DND-41 (cell line): ENCODE results near the gene PHF21B.

Experiments
- ATAC-seq: fragments of 200-7000 bp; cut with Tn5 transposase; 3 replicates; pipeline ENCODE4 v1.9.1; 2021; ENCODE audit warnings: low read depth; ENCODE audit not compliant: insufficient read depth
- DNase-seq: peaks from one replicate; pipeline ENCODE4 v3.0.0-alpha.2; 2020
- H2AFZ ChIP-seq: 2 replicates; pipeline ENCODE4 v1.6.0; 2012; ENCODE audit warnings: low read depth, low read length
- H3K27ac ChIP-seq: 2 replicates; pipeline ENCODE4 v1.5.1; 2012; ENCODE audit warnings: low read length, inconsistent platforms
- H3K27me3 ChIP-seq: fragments of 200-600 bp; sonication (generic); 2 replicates; pipeline ENCODE4 v1.6.0; 2012; ENCODE audit warnings: low read length, mild to moderate bottlenecking, inconsistent platforms; ENCODE audit not compliant: insufficient read depth, poor library complexity
- H3K36me3 ChIP-seq: 2 replicates; pipeline ENCODE4 v1.5.1; 2012; ENCODE audit warnings: low read length, inconsistent platforms; ENCODE audit not compliant: insufficient read depth
- H3K4me1 ChIP-seq: 2 replicates; pipeline ENCODE4 v1.5.1; 2012; ENCODE audit warnings: mild to moderate bottlenecking, low read length; ENCODE audit not compliant: insufficient read depth
- H3K4me2 ChIP-seq: 2 replicates; pipeline ENCODE4 v1.6.0; 2012; ENCODE audit warnings: mild to moderate bottlenecking, moderate library complexity, low read length, inconsistent platforms; ENCODE audit not compliant: insufficient read depth
- H3K4me3 ChIP-seq, 2 experiments: fragments of 200-600 bp in 1 of 2; shearing (Covaris generic) in 1 of 2; 2 replicates each; pipeline ENCODE4 v1.5.1; 2012 to 2016; ENCODE audit warnings: inconsistent platforms in 2 of 2, low read length in 2 of 2, mild to moderate bottlenecking in 2 of 2, low read depth in 1 of 2, moderate library complexity in 1 of 2
- H3K79me2 ChIP-seq: 2 replicates; pipeline ENCODE4 v1.6.0; 2012; ENCODE audit warnings: low read length, inconsistent platforms; ENCODE audit not compliant: insufficient read depth
- H3K9ac ChIP-seq: 2 replicates; pipeline ENCODE4 v1.6.0; 2012; ENCODE audit warnings: low read depth, mild to moderate bottlenecking, inconsistent platforms, low read length, moderate library complexity
- H3K9me3 ChIP-seq: 2 replicates; pipeline ENCODE4 v1.5.1; 2012; ENCODE audit warnings: low read length, moderate library complexity, mild to moderate bottlenecking, inconsistent platforms; ENCODE audit not compliant: insufficient read depth, severe bottlenecking
- H4K20me1 ChIP-seq: 2 replicates; pipeline ENCODE4 v1.6.0; 2012; ENCODE audit warnings: low read length; ENCODE audit not compliant: insufficient read depth
- CTCF ChIP-seq: IDR thresholded peaks from 2 replicates; pipeline ENCODE4 v1.5.1; 2012; ENCODE audit warnings: borderline replicate concordance, low read length, moderate library complexity, mild to moderate bottlenecking; ENCODE audit not compliant: poor library complexity, severe bottlenecking; ENCODE audit errors: extremely low read depth
- EZH2 ChIP-seq: IDR thresholded peaks from 3 replicates; pipeline ENCODE4 v1.6.1; 2012; ENCODE audit warnings: borderline replicate concordance, low read depth, mild to moderate bottlenecking, moderate library complexity, low read length, inconsistent platforms; ENCODE audit not compliant: severe bottlenecking

PHF21B gene

GRCh38 chr22:44996648-44997047 is 13.2 kb downstream of the PHF21B start:
- peaks cover 12% of the 10 kb centered on the region; the same call in 1 of the 2 replicates for H3K4me1 ChIP-seq

GRCh38 chr22:44996120-44996519 is 13.7 kb downstream of the PHF21B start:
- H4K20me1 ChIP-seq = peaks cover 95% of the 10 kb centered on the region
- H3K4me1 ChIP-seq = peaks cover 12% of the 10 kb centered on the region; the same call in 1 of the 2 replicates
- no peak overlapping the region for H3K4me3 ChIP-seq
- no peak overlapping the region for H2AFZ ChIP-seq
- no peak for TF ChIP-seq EZH2
- no peak for TF ChIP-seq CTCF
- H3K79me2 ChIP-seq = peaks cover 100% of the 10 kb centered on the region
- no peak overlapping the region for H3K27ac ChIP-seq
- H3K9me3 ChIP-seq = no peaks in the 10 kb centered on the region
- ATAC-seq (no peak), DNase-seq (no peak)
- H3K9ac ChIP-seq = no peak overlapping the region
- H3K36me3 ChIP-seq = peaks cover 55% of the 10 kb centered on the region
- H3K27me3 ChIP-seq = no peaks in the 10 kb centered on the region
- H3K4me2 ChIP-seq = no peak overlapping the region

More at GRCh38 chr22:44996648-44997047, 13.2 kb downstream of the PHF21B start:
- Histone ChIP-seq H3K9me3 (no peaks in the 10 kb centered on the region), H3K9ac (no peak overlapping the region), H3K36me3 (peaks cover 55% of the 10 kb centered on the region), H3K4me2 (no peak overlapping the region), H4K20me1 (peaks cover 95% of the 10 kb centered on the region), H3K27me3 (no peaks in the 10 kb centered on the region), H3K4me3 (no peak overlapping the region), H3K27ac (no peak overlapping the region), H2AFZ (no peak overlapping the region), H3K79me2 (peaks cover 100% of the 10 kb centered on the region)
- DNase-seq (no peak), ATAC-seq (no peak)
- TF ChIP-seq CTCF (no peak), EZH2 (no peak)

GRCh38 chr22:44995715-44996114 is 14.1 kb downstream of the PHF21B start:
- no peak overlapping the region for H3K4me2 ChIP-seq
- H3K27me3 ChIP-seq = no peaks in the 10 kb centered on the region
- H3K9me3 ChIP-seq = no peaks in the 10 kb centered on the region
- no peak overlapping the region for H2AFZ ChIP-seq
- peaks cover 12% of the 10 kb centered on the region; the same call in 1 of the 2 replicates for H3K4me1 ChIP-seq
- TF ChIP-seq EZH2 (no peak), CTCF (no peak)
- DNase-seq (no peak), ATAC-seq (no peak)
- no peak overlapping the region for H3K4me3 ChIP-seq
- peaks cover 95% of the 10 kb centered on the region for H4K20me1 ChIP-seq
- peaks cover 100% of the 10 kb centered on the region for H3K79me2 ChIP-seq
- peaks cover 51% of the 10 kb centered on the region for H3K36me3 ChIP-seq
- H3K27ac ChIP-seq = no peak overlapping the region
- no peak overlapping the region for H3K9ac ChIP-seq

- H3K9me3 ChIP-seq = no peaks in the 10 kb centered on the region
- ATAC-seq (no peak), DNase-seq (no peak)
- H3K27me3 ChIP-seq = no peaks in the 10 kb centered on the region
- no peak overlapping the region for H3K4me3 ChIP-seq
- no peak overlapping the region for H3K9ac ChIP-seq
- peaks cover 98% of the 10 kb centered on the region for H4K20me1 ChIP-seq
- H2AFZ ChIP-seq = no peak overlapping the region
- no peak overlapping the region for H3K4me2 ChIP-seq
- no peak overlapping the region for H3K27ac ChIP-seq
- H3K4me1 ChIP-seq = peaks cover 9% of the 10 kb centered on the region; the same call in 1 of the 2 replicates
- TF ChIP-seq EZH2 (no peak), CTCF (no peak)
- peaks cover 45% of the 10 kb centered on the region for H3K36me3 ChIP-seq
- H3K79me2 ChIP-seq = peaks cover 100% of the 10 kb centered on the region
These were observed 14.7 kb downstream of the PHF21B start for GRCh38 chr22:44995105-44995514.
